Gastrocnemius medialis (tissue), 4 donors: Measurements from ENCODE around the gene CCDC141. TPM values are rescaled to one million over a fixed set of nuclear protein-coding genes. Genes with fewer than 3 reads are reported as not detected.

Source experiments
- ATAC-seq, 2 donors: fragments of 150-250 bp; one replicate each; pipeline ENCODE4 v1.9.1; 2016
- DNase-seq, 2 donors: peaks; one replicate each; pipeline ENCODE4 v3.0.0-alpha.2; 2019
- H3K27ac ChIP-seq, 4 donors: fragments of 200-600 bp; sonication (generic); 1 replicate in 1 of 4; 2 replicates in 3 of 4; pipeline ENCODE4 v1.5.1; 2016 to 2018; ENCODE audit warnings: mild to moderate bottlenecking in 2 of 4, moderate library complexity in 1 of 4
- H3K27me3 ChIP-seq, 3 donors: fragments of 200-600 bp; sonication (generic) in 2 of 3; 1 replicate in 1 of 3; 2 replicates in 2 of 3; pipeline versions ENCODE4 v1.5.1 to v1.6.0; 2016 to 2019; ENCODE audit warnings: mild to moderate bottlenecking in 1 of 3, moderate library complexity in 1 of 3
- H3K36me3 ChIP-seq, 2 donors: fragments of 200-600 bp; sonication (generic) in 1 of 2; one replicate each; pipeline ENCODE4 v1.5.1; 2017 to 2018
- H3K4me1 ChIP-seq, 2 donors: fragments of 200-600 bp; sonication (generic) in 1 of 2; one replicate each; pipeline ENCODE4 v1.5.1; 2016 to 2017; ENCODE audit warnings: mild to moderate bottlenecking in 2 of 2
- H3K4me3 ChIP-seq, 4 donors: fragments of 200-600 bp; sonication (generic) in 3 of 4; 1 replicate in 1 of 4; 2 replicates in 3 of 4; pipeline ENCODE4 v1.5.1; 2016 to 2019; ENCODE audit warnings: mild to moderate bottlenecking in 2 of 4
- H3K9me3 ChIP-seq, 3 donors: fragments of 200-600 bp; sonication (generic) in 2 of 3; 1 replicate in 1 of 3; 2 replicates in 2 of 3; pipeline ENCODE4 v1.5.1; 2016 to 2019
- CTCF ChIP-seq, 5 experiments: fragments of 450-650 bp in 3 of 5; fragments of 200-600 bp in 2 of 5; sonication (generic) in 2 of 5; IDR thresholded peaks in 4 of 5; conservative IDR thresholded peaks in 1 of 5; 1 replicate in 4 of 5; 2 replicates in 1 of 5; pipeline ENCODE4 v1.5.1; 2016 to 2019; ENCODE audit warnings: antibody characterized with exemption in 5 of 5, mild to moderate bottlenecking in 3 of 5, moderate library complexity in 3 of 5
- POLR2A ChIP-seq, 2 donors: fragments of 450-650 bp; IDR thresholded peaks; one replicate each; pipeline ENCODE4 v1.6.1; 2017; ENCODE audit warnings: antibody characterized with exemption in 2 of 2, mild to moderate bottlenecking in 2 of 2, moderate library complexity in 2 of 2
- in situ Hi-C, 4 donors: fragments of 200-750 bp; cut with MboI; loops; one replicate each; pipeline versions ENCODE4 v1.15.0 to v1.8.0; 2017; ENCODE audit warnings: low sequenced_read_pairs in 4 of 4
- intact Hi-C: fragments of 100-400 bp; cut with DNase I; formaldehyde crosslinking; loops from one replicate; pipeline ENCODE4 v1.15.1; 2023; ENCODE audit warnings: low total_unique reads
- total RNA-seq, 4 donors: library from RNA; depleted of rRNA; stranded (reverse); fragments of >200 nt; gene quantifications; one replicate each; pipeline versions ENCODE4 v1.1.0 to v1.2.3, GENCODE V29; 2016

Gene CCDC141
- total RNA-seq, 4 donors from 2014 or later = 0.85 to 4.3 (median 2.2) TPM

GRCh38 chr2:178799305-178799704, 250.6 kb downstream of the CCDC141 start:
- no peaks in the 10 kb centered on the region for H3K9me3 ChIP-seq
- TF ChIP-seq CTCF (IDR thresholded peaks at IDR 0.05 in 4 of 5, conservative IDR thresholded peaks at IDR 0.05 in 1 of 5) = no peak
- no peak for TF ChIP-seq POLR2A (IDR thresholded peaks at IDR 0.05)
- H3K27ac ChIP-seq = peak overlapping the region; percentile 60 to 98 (median 88)
- intact Hi-C loops (no loop called here), in situ Hi-C loops (loop anchor here (5.0 to 25.0 kb wide), 4 partner anchors 112 to 187 kb away; no protein-coding TSS in a partner anchor)
- H3K27me3 ChIP-seq = no peaks in the 10 kb centered on the region
- DNase-seq = no peak
- peaks cover 5 to 98% of the 10 kb centered on the region in 2 donors for H3K36me3 ChIP-seq
- H3K4me3 ChIP-seq = no peak overlapping the region
- peaks cover 90 to 95% of the 10 kb centered on the region in 2 donors for H3K4me1 ChIP-seq
- no peak for ATAC-seq

DNA sequence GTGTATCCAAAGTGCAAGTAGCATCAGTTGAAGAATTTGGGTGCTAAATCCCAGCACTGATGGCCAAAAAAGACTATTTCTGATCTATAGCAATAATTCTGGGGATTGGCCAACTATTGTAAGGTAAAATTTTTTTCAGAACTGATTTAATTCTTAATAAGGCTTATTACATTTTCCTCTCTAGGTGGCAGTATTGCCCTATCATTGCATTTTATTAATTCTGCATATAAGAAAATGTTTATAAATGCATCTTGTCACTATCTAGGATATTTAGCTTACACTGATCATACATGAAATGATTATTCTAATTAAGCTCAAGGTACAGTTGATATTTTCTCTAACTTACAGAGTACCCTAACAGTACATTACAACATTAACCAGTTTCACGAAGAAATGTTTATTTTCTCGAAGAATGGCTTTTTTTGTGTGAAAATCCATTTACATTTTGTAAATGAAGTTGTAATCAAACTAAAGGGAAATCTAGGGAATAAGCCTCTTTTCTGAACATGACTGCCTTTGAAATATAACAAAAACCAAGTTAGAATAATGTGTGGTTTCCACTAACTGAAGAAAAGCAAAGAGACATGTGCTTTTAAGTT, 253.8 kb downstream of the CCDC141 start:
- Histone ChIP-seq H3K9me3 (no peaks in the 10 kb centered on the region), H3K36me3 (peaks cover 16 to 98% of the 10 kb centered on the region in 2 donors), H3K4me3 (no peak overlapping the region), H3K27ac (peak overlapping the region in 2 of 4 donors; percentile 26 to 33), H3K4me1 (peaks cover 92 to 97% of the 10 kb centered on the region in 2 donors), H3K27me3 (no peaks in the 10 kb centered on the region)
- intact Hi-C loops (loop anchor here (2.0 kb wide), 1 partner anchor 119 kb away; no protein-coding TSS in a partner anchor), in situ Hi-C loops (loop anchor here (5.0 to 25.0 kb wide), 4 partner anchors 109 to 184 kb away; no protein-coding TSS in a partner anchor)
- no peak for ATAC-seq
- no peak for DNase-seq
- TF ChIP-seq CTCF (IDR thresholded peaks at IDR 0.05 in 4 of 5, conservative IDR thresholded peaks at IDR 0.05 in 1 of 5) (peak; percentile 34 to 73 (median 59)), POLR2A (IDR thresholded peaks at IDR 0.05) (no peak)

- Histone ChIP-seq H3K36me3 (peaks cover 8 to 100% of the 10 kb centered on the region in 2 donors), H3K27ac (no peak overlapping the region), H3K27me3 (no peaks in the 10 kb centered on the region), H3K4me3 (no peak overlapping the region), H3K4me1 (peaks cover 76 to 95% of the 10 kb centered on the region in 2 donors), H3K9me3 (no peaks in the 10 kb centered on the region)
- DNase-seq (no peak), ATAC-seq (no peak)
- TF ChIP-seq CTCF (IDR thresholded peaks at IDR 0.05 in 4 of 5, conservative IDR thresholded peaks at IDR 0.05 in 1 of 5) (no peak), POLR2A (IDR thresholded peaks at IDR 0.05) (no peak)
- intact Hi-C loops = no loop called here
- in situ Hi-C loops = loop anchor here in 2 of 4 donors (25.0 kb wide), 2 partner anchors 101 to 176 kb away; no protein-coding TSS in a partner anchor
Observed at GRCh38 chr2:178787934-178788333, 262.0 kb downstream of the CCDC141 start.

GRCh38 chr2:178787155-178787554, 262.8 kb downstream of the CCDC141 start:
- H3K4me1 ChIP-seq = peaks cover 74 to 95% of the 10 kb centered on the region in 2 donors
- no peaks in the 10 kb centered on the region for H3K27me3 ChIP-seq
- in situ Hi-C loops = loop anchor here in 2 of 4 donors (25.0 kb wide), 2 partner anchors 100 to 175 kb away; no protein-coding TSS in a partner anchor
- H3K9me3 ChIP-seq = no peaks in the 10 kb centered on the region
- intact Hi-C loops = no loop called here
- H3K36me3 ChIP-seq = peaks cover 7 to 100% of the 10 kb centered on the region in 2 donors
- TF ChIP-seq CTCF (IDR thresholded peaks at IDR 0.05 in 4 of 5, conservative IDR thresholded peaks at IDR 0.05 in 1 of 5) (no peak), POLR2A (IDR thresholded peaks at IDR 0.05) (no peak)
- ATAC-seq (no peak), DNase-seq (no peak)
- H3K27ac ChIP-seq = no peak overlapping the region
- H3K4me3 ChIP-seq = no peak overlapping the region
